ENCODE measurements around the gene ADK.

The ADK gene

GRCh38 chr10:74363727-74364126 is 212.7 kb downstream of the ADK start:
- no peak for DNase-seq (ENCODE audit: low read depth)

DNA sequence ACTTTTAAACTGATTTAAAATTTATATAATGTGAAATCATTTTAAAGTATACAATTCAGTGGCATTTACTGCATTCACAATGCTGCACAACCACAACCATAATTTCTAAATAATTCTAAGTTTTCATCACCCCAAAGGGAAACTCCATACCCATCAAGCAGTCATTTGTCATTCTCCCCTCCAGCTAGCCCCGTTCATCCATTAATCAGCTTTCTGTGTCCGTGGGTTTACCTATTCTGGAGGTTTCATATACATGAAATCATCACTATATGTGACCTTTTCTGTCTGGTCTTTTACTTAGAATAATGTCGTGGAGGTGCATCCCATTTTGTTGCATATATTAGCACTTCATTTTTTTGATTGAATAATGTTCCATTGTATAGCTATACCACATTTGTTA is 214.1 kb downstream of the ADK start:
- DNase-seq (ENCODE audit: low read depth): no peak

GRCh38 chr10:74371696-74372095 is 220.7 kb downstream of the ADK start:
- no peak for DNase-seq (ENCODE audit: low read depth)

DNA sequence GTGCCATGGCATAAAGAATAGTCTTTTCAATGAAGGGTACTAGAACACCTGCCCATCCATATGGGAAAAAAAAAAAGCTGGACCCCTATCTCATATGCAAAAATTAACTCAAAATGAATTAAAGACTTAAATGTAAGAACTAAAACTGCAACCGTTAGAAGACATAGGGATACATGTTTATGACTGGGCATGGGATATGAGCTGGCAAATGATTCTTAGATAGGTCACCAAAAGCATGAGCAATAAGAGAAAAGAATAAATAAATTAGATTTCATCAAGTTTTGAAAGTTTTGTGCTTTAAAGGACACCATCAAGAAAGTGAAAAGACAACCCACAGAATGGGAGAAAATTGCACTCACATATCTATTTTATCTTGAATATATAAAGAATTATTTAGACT is 222.0 kb downstream of the ADK start:
- no peak for DNase-seq (ENCODE audit: low read depth)

DNA sequence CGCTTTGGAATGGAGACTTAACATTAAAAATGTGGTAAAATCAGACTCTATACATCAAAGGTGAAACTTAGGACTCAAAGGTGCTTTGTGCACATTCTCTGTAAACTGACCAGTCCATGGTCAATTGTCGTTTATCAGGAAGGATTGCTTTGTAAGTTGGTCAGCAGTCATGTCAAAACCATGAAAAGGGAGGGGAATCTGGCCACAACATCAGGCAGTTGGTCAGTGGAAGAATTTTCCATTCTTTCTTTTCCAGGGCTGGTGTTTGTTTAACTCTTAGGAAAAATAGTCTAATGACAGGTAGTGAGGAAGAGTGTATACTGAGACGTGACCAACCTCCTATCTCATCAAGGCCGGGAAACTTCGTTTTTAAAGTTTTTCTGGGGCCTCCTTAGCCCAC is 226.5 kb downstream of the ADK start:
- DNase-seq (ENCODE audit: low read depth): no peak

- no peak for DNase-seq (ENCODE audit: low read depth)
Observed at GRCh38 chr10:74379474-74379873, 228.5 kb downstream of the ADK start.

GRCh38 chr10:74380795-74381194 is 229.8 kb downstream of the ADK start:
- no peak for DNase-seq (ENCODE audit: low read depth)

DNA sequence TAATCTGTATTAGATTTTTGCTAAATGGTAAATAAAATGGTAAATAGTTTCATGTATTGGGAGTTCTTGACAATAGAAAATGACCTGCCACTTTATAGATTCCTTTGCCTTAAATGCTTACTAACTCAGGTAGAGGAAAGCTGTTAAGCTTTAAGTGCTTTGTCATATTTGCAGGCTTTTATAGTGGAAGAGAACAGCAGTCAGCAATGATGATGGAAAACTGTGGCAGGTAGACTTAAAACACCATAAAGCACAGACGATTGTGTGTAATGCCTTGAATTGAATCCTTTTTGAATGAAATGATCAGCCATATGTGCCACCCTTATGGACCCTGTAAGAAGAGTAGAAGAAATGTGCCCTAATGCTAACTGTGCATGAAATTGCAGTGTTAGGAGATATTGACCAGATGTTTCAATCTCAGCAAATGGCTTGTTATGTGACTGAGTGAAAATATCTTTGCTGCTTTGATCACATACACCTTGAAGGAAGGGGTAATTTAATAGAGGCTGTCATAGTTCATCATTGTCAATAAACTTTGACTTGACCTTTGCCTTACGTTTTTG is 230.4 kb downstream of the ADK start:
- DNase-seq (ENCODE audit: low read depth): no peak

GRCh38 chr10:74382663-74383062 is 231.6 kb downstream of the ADK start:
- no peak for DNase-seq (ENCODE audit: low read depth)

- no peak for DNase-seq (ENCODE audit: low read depth)
Observed at GRCh38 chr10:74383642-74384041, 232.6 kb downstream of the ADK start.

DNA sequence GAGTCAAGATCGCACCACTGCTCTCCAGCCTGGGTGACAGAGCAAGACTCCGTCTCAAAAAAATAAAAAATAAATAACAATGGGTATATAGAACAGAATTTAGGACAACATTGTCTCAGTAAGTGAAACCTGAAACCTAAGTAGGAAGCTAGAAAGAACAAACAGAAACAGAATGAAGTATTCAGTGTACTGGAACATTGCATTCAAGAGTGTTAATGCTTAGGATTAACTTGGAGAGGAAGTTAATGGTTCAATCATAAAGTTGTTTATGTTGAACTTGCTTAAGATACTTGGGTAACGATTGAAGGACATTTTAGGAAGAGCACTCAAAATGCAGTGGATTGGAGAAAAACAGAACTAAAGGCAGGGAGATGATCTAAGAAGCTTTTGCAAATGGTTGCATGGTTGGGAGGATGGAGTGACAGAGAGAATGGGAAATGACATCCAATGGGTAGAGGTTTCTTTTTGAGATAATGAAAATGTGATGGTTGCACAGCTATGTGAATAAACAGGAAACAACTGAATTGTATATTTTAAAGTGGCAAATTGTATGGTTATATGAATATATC is 233.7 kb downstream of the ADK start:
- no peak for DNase-seq (ENCODE audit: low read depth)

- DNase-seq (ENCODE audit: low read depth): no peak
Observed at GRCh38 chr10:74388801-74389200, 237.8 kb downstream of the ADK start.

GRCh38 chr10:74391786-74392185 is 240.8 kb downstream of the ADK start:
- no peak for DNase-seq (ENCODE audit: low read depth)

GRCh38 chr10:74394416-74394969 is 243.5 kb downstream of the ADK start:
- no peak for DNase-seq (ENCODE audit: low read depth)

DNA sequence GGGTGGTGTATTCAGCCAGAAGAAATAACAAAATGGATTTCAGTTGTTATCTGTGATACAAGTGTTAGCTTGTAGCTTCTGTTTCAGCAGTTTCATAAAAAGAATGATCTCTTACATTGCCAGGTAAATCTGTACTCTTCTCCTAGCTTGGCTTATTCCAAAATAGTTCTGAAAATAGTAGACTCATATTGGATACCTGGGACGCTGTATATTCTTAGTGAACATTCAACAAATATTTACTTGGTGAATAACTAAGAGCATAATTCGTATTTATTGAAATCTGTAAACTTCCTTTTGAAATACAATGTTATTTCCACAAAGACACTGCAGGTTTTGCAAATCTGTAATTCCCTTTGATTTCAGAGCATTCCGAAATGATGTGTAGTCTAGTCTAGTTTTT is 249.2 kb downstream of the ADK start:
- no peak for DNase-seq (ENCODE audit: low read depth)

DNA sequence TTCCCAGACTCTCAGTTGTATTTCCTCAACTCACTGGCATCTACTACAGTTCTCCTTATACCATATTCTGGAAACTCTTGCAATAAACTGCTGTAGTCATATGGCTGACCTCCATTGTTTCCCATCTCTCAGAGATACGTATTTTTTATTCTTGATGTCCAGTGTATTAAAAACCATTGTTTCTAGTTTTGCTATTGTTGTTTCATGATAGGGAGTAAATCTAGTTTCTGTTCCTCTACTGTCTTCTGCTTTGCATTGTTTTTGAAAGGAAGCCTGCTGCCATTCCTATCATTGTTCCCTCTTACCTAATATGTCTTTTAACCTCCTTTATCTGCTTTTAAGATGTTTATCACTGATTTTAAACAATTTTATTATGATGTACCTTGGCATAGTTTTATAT is 255.0 kb downstream of the ADK start:
- no peak for DNase-seq (ENCODE audit: low read depth)

DNA sequence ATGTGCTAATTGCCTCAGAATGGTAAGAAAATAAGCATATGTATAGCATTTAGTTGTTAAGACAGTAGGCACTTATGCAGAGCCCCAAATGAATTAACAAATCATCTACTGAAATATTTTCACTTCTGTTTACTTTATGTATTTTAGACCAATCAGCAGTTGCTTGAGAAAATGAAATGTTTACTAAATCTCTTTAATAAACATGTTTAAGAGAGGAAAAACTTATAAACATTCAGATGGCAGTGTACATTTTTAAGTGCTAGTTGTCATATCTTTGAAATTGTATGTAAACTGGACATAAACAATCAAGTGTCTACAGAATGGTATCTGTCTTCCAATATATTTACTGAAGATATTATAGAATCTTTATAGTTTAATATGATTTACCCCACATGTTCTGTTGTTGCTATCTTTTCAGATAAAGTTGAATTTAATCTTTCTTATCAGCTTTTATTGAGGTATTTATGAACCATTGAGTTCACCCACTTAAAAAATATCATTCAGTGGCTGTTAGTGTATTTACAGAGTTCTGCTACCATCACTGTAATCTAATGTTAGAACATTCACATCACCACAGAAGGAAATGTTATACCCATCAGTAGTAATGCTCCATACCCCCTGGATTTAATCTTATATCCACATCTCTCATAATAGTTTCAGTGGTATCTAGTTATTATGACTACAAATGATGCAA is 264.3 kb downstream of the ADK start:
- no peak for DNase-seq (ENCODE audit: low read depth)

DNA sequence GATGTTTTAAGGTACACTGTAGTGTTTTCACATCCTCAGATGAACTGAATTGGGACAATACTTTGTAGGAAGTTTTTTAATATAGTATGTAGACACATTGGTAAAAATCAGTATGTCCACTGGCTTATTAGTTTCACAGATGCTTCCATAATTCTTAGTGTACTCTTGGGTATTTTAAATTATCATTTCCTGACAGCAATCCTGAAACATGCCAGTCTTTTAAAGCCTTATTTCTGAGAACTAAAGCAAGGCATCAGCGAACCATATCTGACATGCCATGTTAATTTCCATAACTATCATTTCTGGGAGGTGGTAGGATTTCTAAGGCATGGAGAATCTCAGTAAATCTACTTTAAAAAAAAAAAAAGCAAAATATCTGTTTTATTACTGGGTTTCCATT is 266.4 kb downstream of the ADK start:
- no peak for DNase-seq (ENCODE audit: low read depth)

- no peak for DNase-seq (ENCODE audit: low read depth)
Observed at GRCh38 chr10:74418285-74418872, 267.4 kb downstream of the ADK start.

DNA sequence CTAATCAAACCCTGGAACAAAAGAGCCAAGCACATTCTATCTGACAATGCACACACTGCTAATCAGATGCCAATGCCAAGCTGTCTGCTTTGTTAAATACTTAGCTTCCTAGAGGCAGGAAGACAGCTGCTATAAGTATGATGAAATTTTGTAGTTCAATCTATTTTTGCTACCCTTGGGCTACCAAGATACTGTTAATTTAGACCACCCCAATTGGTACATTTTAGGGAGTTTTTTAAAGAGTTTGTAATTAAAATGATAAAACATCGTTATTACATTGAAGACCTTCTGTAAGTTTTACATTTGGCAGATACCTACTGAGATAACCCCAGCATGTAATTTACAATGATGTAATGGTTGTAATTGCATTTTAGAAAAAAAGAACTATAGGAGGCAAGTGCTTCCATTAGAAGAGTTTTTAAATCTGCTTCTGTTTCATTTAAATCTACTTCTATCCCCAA is 268.5 kb downstream of the ADK start:
- DNase-seq (ENCODE audit: low read depth): no peak

- DNase-seq (ENCODE audit: low read depth): peak; percentile 12
Observed at GRCh38 chr10:74419958-74420375, 268.9 kb downstream of the ADK start.

DNA sequence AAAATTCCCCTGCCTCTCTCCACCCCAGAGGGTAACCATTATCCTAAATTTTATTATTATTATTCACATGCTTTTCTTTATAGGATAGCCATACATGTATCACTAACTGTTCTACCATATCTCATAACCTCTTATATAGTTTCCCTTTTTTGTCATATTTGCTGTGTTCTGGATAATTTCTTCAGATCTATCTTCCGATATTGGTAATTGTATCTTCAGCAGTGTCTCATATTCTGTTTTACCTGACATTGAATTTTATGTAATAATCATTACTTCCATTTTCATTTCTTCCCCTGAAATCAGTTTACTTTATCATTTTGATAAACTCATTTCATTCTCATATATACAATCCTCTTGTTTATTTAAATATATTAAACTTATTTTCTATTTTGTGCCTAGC is 273.5 kb downstream of the ADK start:
- no peak for DNase-seq (ENCODE audit: low read depth)

DNA sequence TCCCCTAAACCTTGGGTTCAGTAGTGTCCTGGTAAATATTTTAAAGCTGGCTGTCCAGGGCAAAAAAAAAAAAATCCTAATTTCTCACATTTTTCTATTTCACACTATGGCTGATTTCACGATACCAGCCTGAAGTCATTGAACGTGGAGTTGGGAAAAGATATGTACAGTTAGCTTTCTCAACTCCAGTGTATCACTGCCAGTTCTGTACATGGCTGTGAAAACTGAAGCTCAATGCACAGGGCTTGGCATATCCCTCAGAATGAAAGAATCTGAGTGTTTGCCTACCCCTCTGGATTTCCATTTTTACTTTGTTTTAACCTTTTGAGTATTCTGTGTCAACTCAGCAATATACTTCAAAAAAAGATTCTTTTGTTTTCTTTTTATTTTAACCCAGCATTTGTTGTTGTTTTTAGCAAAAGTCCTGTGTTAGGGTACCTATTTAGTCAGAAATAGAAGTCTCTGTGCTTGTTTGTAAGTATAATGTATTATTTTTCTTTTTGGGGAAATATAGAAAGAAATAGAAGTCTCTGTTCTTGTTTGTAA is 274.5 kb downstream of the ADK start:
- DNase-seq (ENCODE audit: low read depth): no peak
